NCI-H526 (cell line): ENCODE results near the gene SLC44A4.
"Not testable (repeated sequence)": the region's sequence is repeated elsewhere in the genome, so short reads cannot be mapped to it uniquely, and the experiment has no call there.

Experiments
- DNase-seq, 2 experiments: peaks; one replicate each; lab custom pipeline; 2025; lab: John Stamatoyannopoulos, UW

SLC44A4 gene

GRCh38 chr6:31858707-31859106 is 20.1 kb downstream of the SLC44A4 start:
- no peak for DNase-seq

GRCh38 chr6:31857774-31858173 is 21.0 kb downstream of the SLC44A4 start:
- DNase-seq: not testable (repeated sequence)

DNA sequence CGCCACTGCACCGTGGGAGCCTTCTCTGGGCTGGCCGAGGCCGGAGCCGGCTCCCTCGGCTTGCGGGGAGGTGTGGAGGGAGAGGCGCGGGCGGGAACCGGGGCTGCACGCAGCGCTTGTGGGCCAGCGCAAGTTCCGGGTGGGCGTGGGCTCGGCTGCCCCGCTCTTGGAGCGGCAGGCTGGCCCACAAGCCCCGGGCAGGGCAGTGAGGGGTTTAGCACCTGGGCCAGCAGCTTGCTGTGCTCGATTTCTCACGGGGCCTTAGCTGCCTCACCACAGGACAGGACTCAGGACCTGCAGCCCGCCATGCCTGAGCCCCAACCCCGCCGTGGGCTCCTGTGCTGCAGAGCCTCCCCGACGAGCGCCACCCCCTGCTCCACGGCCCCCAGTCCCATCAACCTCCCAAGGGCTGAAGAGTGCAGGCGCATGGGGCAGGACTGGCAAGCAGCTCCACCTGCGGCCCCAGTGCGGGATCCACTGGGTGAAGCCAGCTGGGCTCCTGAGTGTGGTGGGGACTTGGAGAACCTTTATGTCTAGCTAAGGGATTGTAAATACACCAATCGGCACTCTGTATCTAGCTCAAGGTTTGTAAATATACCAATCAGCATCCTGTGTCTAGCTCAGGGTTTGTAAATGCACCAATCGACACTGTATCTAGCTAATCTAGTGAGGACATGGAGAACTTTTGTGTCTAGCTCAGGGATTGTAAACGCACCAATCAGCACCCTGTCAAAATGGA is 26.6 kb downstream of the SLC44A4 start:
- peak in 1 of 2 experiments; percentile 41 for DNase-seq

- DNase-seq: no peak
These were observed 27.3 kb downstream of the SLC44A4 start for GRCh38 chr6:31851485-31851832.

DNA sequence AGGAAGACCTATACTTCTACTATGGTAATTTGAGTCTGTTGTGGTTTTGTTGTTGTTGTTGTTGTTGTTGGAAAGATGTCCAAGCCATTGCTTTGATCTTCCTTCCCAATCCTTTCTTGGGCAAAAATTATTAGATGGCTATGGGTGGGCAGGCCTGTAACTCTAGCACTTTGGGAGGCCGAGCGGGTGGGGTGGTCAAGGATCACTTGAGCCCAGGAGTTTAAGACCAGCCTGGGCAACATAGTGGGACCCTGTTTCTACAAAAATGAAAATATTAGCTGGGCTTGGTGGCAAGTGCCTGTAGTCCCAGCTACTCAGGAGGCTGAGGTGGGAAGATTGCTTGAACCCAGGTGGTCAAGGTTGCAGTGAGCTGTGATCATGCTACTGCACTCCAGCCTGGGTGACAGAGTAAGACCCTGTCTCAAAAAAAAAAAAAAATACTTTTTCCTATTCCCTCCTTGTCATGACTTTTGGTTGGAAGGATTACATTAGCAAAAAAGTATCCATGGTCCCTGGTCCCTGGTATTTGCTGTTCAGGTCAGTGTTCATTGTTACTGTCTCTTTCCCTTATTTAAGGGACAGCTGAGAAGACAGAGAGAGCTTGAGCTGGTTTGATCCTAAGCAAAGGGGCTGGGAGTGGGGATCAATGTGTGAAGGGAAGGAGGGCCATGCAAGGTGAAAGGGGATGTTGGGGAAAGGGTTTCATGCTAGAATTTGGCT is 27.9 kb downstream of the SLC44A4 start:
- no peak for DNase-seq

DNA sequence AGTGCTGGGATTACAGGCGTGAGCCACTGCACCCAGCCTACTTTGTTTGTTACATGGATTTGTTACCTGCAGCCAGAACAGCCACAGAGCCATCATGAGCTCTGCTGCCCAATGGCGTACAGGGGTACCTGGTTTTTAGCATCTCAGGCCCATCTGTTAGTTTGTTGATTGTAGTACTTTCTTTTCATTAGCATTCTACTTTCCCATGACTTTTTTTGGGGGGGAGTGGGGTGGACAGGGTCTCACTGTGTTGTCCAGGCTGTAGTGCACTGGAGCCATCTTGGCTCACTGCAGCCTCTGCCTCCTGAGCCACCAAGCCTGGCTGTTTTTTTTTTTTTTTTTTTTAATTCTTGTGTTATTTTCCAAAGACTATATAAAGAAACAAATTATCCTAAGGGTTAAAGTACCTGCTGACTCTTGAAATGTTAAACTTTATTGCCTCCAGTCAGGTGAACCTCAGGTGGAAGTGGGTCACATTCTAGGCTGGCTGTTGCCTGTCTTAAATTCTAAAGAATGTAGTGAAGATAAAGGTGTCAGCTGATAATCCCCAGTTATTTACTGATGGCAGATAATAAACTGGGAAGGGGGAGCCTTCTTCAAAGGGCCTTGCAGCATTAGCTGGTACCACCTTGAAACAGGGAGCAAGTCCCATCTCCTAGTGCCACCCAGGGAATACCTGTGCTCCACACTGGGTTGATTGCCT is 31.4 kb downstream of the SLC44A4 start:
- no peak for DNase-seq

GRCh38 chr6:31844507-31844906 is 34.3 kb downstream of the SLC44A4 start:
- DNase-seq: no peak

DNA sequence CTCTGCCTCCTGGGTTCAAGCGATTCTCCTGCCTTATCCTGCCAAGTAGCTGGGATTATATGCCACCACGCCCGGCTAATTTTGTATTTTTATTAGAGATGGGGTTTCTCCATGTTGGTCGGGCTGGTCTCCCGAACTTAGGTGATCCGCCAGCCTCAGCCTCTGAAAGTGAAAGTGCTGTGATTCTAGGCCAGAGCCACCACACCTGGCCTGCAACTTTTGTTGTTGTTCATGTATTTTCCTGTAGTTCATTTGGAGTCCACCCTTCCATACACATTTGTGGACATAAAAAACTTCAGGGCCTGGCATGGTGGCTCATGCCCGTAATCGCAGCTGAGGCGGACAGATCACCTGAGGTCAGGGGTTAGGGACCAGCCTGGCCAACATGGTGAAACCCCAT is 36.7 kb downstream of the SLC44A4 start:
- no peak for DNase-seq

- not testable (repeated sequence) for DNase-seq
These were observed 39.0 kb downstream of the SLC44A4 start for GRCh38 chr6:31839779-31840126.

GRCh38 chr6:31838968-31839367 is 39.8 kb downstream of the SLC44A4 start:
- no peak for DNase-seq

GRCh38 chr6:31838114-31838553 is 40.7 kb downstream of the SLC44A4 start:
- not testable (repeated sequence) for DNase-seq

- DNase-seq: no peak
These were observed 41.3 kb downstream of the SLC44A4 start for GRCh38 chr6:31837369-31838113.

DNA sequence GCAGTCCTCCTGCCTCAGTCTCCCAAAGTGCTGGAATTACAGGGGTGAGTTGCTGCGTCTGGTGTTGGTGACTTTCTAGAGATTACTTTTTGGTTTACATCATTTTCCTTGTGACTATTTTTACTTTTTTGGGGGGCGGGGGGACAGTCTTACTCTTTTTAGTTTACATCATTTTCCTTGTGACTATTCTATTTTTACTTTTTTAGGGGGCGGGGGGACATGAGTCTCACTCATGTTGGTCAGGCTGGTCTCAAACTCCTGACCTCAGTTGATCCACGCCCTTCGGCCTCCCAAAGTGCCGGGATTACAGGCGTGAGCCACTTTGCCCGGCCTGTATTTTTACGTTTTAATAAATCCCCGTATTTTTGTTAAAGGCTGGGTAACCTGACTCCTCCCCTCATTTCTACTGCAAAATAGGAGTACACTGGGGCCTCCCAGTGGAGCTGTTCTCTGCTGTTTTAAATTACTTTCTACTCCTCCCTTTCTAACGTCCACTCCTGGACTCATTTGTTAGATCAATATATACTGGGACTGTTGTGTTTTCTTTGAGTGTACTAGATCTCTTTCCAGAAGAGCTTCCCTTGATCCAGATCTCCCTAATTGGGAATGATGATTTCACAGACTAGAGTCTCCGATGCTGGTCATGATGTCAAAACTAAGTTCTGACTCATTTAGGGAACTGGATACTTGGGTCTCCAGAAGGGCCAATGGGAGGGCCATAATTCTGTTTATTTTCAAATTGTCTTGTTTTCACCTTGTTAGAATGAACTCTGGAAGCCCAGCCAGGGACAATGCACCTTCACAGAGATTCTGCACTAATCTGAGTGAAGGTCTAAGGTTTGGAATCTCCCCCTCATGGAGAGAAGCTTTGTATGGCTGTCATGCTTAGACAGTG is 42.1 kb downstream of the SLC44A4 start:
- no peak for DNase-seq

GRCh38 chr6:31836047-31836473 is 42.7 kb downstream of the SLC44A4 start:
- no peak for DNase-seq

DNA sequence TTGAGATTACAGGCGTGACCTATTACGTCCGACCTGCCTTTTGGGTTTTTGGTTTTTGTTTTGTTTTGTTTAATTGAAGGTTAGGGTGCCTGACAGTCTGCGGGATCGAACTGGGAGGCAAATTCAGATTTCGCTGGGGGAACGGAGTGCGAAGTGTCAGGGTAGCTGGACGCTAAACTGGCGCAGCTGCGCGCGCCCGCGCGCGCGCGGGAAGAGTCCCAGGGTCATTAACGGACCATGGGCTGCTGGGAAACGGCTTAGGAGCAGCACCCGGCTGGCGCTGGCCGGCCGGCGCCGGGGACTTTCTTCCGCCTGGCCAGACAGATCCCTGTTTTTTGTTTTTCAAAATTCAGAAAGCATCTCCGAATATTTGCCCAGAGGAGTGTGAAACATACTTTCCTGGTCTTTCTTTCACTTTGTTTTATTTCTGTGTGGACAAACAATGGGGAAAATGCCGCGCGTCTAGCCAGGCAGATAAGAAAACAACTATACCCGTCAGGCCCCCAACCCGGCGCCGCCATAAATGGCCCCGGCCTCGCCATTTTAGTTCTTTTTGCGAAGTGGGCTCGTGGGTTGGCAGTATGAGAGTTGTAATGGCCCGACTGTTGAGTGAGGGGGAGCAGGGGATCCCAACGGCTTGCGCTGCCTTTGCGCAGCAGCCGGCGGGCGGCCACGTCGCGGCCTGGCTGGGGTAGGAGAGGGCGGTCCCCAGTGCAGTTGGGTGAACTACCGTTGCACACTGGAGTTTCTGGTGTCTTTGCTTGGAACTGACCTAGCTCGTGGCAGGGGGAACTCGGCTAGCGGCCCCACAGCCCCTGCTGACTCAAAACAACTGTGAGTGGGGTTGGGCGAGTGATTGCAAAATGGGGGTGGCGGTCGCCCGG is 44.2 kb downstream of the SLC44A4 start:
- DNase-seq: peak; percentile 84 to 96

DNA sequence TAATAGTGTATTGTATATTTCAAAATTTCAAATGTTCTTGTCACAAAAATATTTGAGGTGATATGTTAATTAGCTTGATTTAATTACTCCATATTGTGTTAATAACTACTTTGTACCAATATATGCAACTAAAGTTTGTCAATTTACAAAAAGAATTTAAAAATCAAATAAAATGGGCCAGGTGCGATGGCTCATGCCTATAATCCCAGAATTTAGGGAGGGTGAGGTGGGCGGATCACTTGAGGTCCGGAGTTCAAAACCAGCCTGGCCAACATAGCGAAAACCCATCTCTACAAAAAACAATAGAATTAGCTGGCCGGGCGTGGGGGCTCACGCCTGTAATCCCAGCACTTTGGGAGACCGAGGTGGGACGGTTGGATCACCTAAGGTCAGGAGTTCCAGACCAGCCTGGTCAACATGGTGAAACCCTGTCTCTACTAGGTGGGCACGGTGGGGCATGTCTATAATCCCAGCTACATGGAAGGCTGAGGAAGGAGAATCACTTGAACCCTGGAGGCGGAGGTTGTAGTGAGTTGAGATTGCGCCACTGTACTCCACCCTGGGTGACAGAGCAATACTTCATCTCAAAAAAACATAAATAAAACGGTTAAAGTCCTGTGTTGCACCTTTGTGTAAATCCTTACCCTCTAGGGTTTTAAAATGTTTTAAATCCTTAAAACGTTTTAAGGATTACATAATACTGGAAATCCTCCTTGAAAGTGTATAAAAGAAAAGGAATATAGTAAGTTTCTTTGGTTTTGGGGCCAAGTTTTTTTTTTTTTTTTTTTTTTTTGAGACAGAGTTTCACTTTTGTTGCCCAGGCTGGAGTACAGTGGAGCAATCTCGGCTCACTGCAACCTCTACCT is 47.2 kb downstream of the SLC44A4 start:
- no peak for DNase-seq

DNA sequence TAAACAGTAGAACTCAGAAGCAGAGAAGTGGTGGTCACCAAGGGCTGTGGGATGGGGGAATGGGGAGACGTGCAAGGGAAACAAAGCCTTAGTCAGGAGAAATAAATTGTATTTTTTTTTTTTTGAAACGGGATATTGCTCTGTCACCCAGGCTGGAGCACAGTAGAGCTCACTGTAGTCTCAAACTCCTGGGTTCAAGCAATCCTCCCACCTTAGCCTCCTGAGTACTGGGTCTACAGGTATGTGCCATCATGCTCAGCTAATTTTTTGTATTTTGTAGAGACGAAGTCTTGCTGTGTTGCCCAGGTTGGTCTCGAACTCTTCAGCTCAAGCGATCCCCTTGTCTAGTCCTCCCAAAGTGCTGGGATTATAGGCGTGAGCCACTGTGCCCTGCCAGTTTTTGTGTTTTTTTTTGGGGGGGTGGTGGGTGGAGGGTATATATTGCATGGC is 47.9 kb downstream of the SLC44A4 start:
- DNase-seq: no peak

DNA sequence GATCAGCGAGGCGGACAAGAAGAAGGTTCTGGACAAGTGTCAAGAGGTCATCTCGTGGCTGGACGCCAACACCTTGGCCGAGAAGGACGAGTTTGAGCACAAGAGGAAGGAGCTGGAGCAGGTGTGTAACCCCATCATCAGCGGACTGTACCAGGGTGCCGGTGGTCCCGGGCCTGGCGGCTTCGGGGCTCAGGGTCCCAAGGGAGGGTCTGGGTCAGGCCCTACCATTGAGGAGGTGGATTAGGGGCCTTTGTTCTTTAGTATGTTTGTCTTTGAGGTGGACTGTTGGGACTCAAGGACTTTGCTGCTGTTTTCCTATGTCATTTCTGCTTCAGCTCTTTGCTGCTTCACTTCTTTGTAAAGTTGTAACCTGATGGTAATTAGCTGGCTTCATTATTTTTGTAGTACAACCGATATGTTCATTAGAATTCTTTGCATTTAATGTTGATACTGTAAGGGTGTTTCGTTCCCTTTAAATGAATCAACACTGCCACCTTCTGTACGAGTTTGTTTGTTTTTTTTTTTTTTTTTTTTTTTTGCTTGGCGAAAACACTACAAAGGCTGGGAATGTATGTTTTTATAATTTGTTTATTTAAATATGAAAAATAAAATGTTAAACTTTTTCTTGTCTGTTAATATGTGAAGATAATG is 49.0 kb downstream of the SLC44A4 start:
- peak; percentile 35 to 61 for DNase-seq
